ENCODE results near the gene ARMC10. TPM values are rescaled to one million over a fixed set of nuclear protein-coding genes. Genes with fewer than 3 reads are reported as not detected.

The ARMC10 gene
- total and polyA plus RNA-seq, 2 experiments from 2014 or later, result 43.4 to 48.2 TPM

GRCh38 chr7:103048833-103049232 is 26.1 kb upstream of the ARMC10 start:
- Histone ChIP-seq H3K27me3 (ENCODE audit: insufficient read depth) (no peaks in the 10 kb centered on the region), H3K4me2 (no peak overlapping the region), H3F3A (replicated peaks; ENCODE audit: low read depth) (no peaks in the 10 kb centered on the region), H4K20me1 (replicated peaks; ENCODE audit: insufficient read depth) (no peaks in the 10 kb centered on the region), H3K4me1 (ENCODE audit: insufficient read depth) (no peaks in the 10 kb centered on the region), H3K79me2 (replicated peaks; ENCODE audit: insufficient read depth) (no peaks in the 10 kb centered on the region), H3K27ac (ENCODE audit: low read depth) (no peak overlapping the region), H3K4me3 (no peak overlapping the region), H2AFZ (no peak overlapping the region), H3K36me3 (ENCODE audit: insufficient read depth) (peaks cover 4% of the 10 kb centered on the region), H3K9me2 (ENCODE audit: insufficient read depth) (0 out of 2 replicates have a peak, but pooled peaks cover 5% of the 10 kb centered on the region)
- peaks cover 56% of the 10 kb centered on the region for H3K9me3 Mint-ChIP-seq
- peaks cover 79% of the 10 kb centered on the region for H3K36me3 Mint-ChIP-seq (ENCODE audit: low read depth)
- H3K4me1 Mint-ChIP-seq, result no peaks in the 10 kb centered on the region
- ATAC-seq (no peak), DNase-seq (ENCODE audit: low spot score) (peak; percentile 79)
- no peak overlapping the region for H3K27ac Mint-ChIP-seq
- no peak for TF ChIP-seq ZNF114 (CRISPR knock-in tag; IDR thresholded peaks at IDR 0.05)
- no peak for TF ChIP-seq ZNF462 (CRISPR knock-in tag; IDR thresholded peaks at IDR 0.05)
- no peak for TF ChIP-seq REST (IDR thresholded peaks at IDR 0.05; ENCODE audit: unreplicated experiment)
- no peak for TF ChIP-seq EZH2 (IDR thresholded peaks at IDR 0.05; ENCODE audit: low read depth, unreplicated experiment)
- TF ChIP-seq CTCF (conservative IDR thresholded peaks at IDR 0.05; ENCODE audit: low read depth in 2 of 2), result no peak
- TF ChIP-seq ZNF331 (CRISPR knock-in tag; IDR thresholded peaks at IDR 0.05; ENCODE audit: low read depth), result no peak
- H3K27me3 Mint-ChIP-seq (ENCODE audit: insufficient read depth, low read depth, poor library complexity), result no peaks in the 10 kb centered on the region
- H3K4me3 Mint-ChIP-seq, result no peak overlapping the region
